Neural cell (in vitro differentiated cells): ENCODE data around the gene CCDC17. TPM values are rescaled to one million over a fixed set of nuclear protein-coding genes. Genes with fewer than 3 reads are reported as not detected.

Experiments used
- H2AFZ ChIP-seq: fragments of 200-600, 300-800 bp; sonication (generic), shearing (Covaris generic); 2 replicates; pipeline ENCODE4 v1.6.0; 2014; ENCODE audit warnings: low read depth, mild to moderate bottlenecking, antibody characterized with exemption, low read length, moderate library complexity
- H3F3A ChIP-seq: fragments of 200-600 bp; shearing (Covaris generic); 2 replicates; pipeline ENCODE4 v1.6.1; 2016; ENCODE audit warnings: mild to moderate bottlenecking, moderate library complexity, mixed read lengths, antibody characterized with exemption, low read length; ENCODE audit not compliant: insufficient read depth, poor library complexity, severe bottlenecking
- H3K27ac ChIP-seq: fragments of 200-600, 300-800 bp; sonication (generic), shearing (Covaris generic); 2 replicates; pipeline ENCODE4 v1.5.1; 2014; ENCODE audit warnings: mild to moderate bottlenecking, low read length, moderate library complexity
- H3K27me3 ChIP-seq: fragments of 300-800, 200-600 bp; sonication (generic), shearing (Covaris generic); 2 replicates; pipeline ENCODE4 v1.6.0; 2014; ENCODE audit warnings: mild to moderate bottlenecking, low read depth, low read length, moderate library complexity; ENCODE audit not compliant: insufficient read depth
- H3K36me3 ChIP-seq: fragments of 300-800, 200-600 bp; sonication (generic), shearing (Covaris generic); 2 replicates; pipeline ENCODE4 v1.5.1; 2014; ENCODE audit warnings: mild to moderate bottlenecking, antibody characterized with exemption, low read length, moderate library complexity; ENCODE audit not compliant: insufficient read depth
- H3K4me2 ChIP-seq: fragments of 300-800, 200-600 bp; sonication (generic), shearing (Covaris generic); 2 replicates; pipeline ENCODE4 v1.6.0; 2014; ENCODE audit warnings: mild to moderate bottlenecking, low read length
- H3K4me3 ChIP-seq: fragments of 300-800, 200-600 bp; sonication (generic), shearing (Covaris generic); 2 replicates; pipeline ENCODE4 v1.5.1; 2014; ENCODE audit warnings: mild to moderate bottlenecking, low read length, moderate library complexity
- H3K79me2 ChIP-seq: fragments of 200-600 bp; shearing (Covaris generic); replicated peaks from 2 replicates; pipeline ENCODE4 v1.6.0; 2014; ENCODE audit warnings: mild to moderate bottlenecking, low read length, moderate library complexity; ENCODE audit not compliant: insufficient read depth
- H3K9ac ChIP-seq: fragments of 300-800, 200-600 bp; sonication (generic), shearing (Covaris generic); 2 replicates; pipeline ENCODE4 v1.6.1; 2016; ENCODE audit warnings: mild to moderate bottlenecking, low read length, mixed read lengths
- H3K9me2 ChIP-seq: fragments of 200-600 bp; shearing (Covaris generic); 2 replicates; pipeline ENCODE4 v1.6.1; 2016; ENCODE audit warnings: mild to moderate bottlenecking, low read length, mixed read lengths; ENCODE audit not compliant: insufficient read depth
- H3K9me3 ChIP-seq: fragments of 200-600, 300-800 bp; sonication (generic), shearing (Covaris generic); 2 replicates; pipeline ENCODE4 v1.6.1; 2016; ENCODE audit warnings: mild to moderate bottlenecking, mixed run types, low read length, moderate library complexity, mixed read lengths
- H4K20me1 ChIP-seq: fragments of 200-600 bp; shearing (Covaris generic); 2 replicates; pipeline ENCODE4 v1.6.1; 2016; ENCODE audit warnings: mild to moderate bottlenecking, mixed run types; ENCODE audit not compliant: insufficient read depth
- CTCF ChIP-seq: fragments of 450-650 bp; IDR thresholded peaks from 2 replicates; pipeline ENCODE4 v1.5.1; 2014; ENCODE audit warnings: antibody characterized with exemption, mild to moderate bottlenecking, moderate library complexity; ENCODE audit not compliant: poor library complexity, severe bottlenecking
- EP300 ChIP-seq: fragments of 450-650 bp; conservative IDR thresholded peaks from 2 replicates; pipeline ENCODE4 v1.6.1; 2014; ENCODE audit warnings: antibody characterized with exemption, mild to moderate bottlenecking, moderate library complexity; ENCODE audit not compliant: poor library complexity, severe bottlenecking
- EZH2 ChIP-seq: fragments of 200-600, 300-800 bp; shearing (Covaris generic), sonication (generic); IDR thresholded peaks from 2 replicates; pipeline ENCODE4 v1.6.1; 2014; ENCODE audit warnings: antibody characterized with exemption, low read length, borderline replicate concordance, mild to moderate bottlenecking; ENCODE audit not compliant: insufficient read depth, poor library complexity, severe bottlenecking
- MXI1 ChIP-seq: fragments of 450-650 bp; conservative IDR thresholded peaks from 2 replicates; pipeline ENCODE4 v1.6.1; 2014; ENCODE audit warnings: antibody characterized with exemption, mild to moderate bottlenecking; ENCODE audit not compliant: poor library complexity, severe bottlenecking
- POLR2AphosphoS5 ChIP-seq: IDR thresholded peaks from 2 replicates; pipeline ENCODE4 v1.6.1; 2012
- RAD21 ChIP-seq: fragments of 450-650 bp; conservative IDR thresholded peaks from 2 replicates; pipeline ENCODE4 v1.6.1; 2014; ENCODE audit warnings: antibody characterized with exemption, mild to moderate bottlenecking, moderate library complexity
- REST ChIP-seq: IDR thresholded peaks from 2 replicates; pipeline ENCODE4 v1.6.1; 2012; ENCODE audit warnings: borderline replicate concordance
- SMC3 ChIP-seq: fragments of 450-650 bp; conservative IDR thresholded peaks from 2 replicates; pipeline ENCODE4 v1.6.1; 2014; ENCODE audit warnings: antibody characterized with exemption, mild to moderate bottlenecking, moderate library complexity; ENCODE audit not compliant: poor library complexity
- TAF1 ChIP-seq: IDR thresholded peaks from 2 replicates; pipeline ENCODE4 v1.6.1; 2012; ENCODE audit warnings: low read depth
- polyA plus RNA-seq: library from polyadenylated mRNA; depleted of rRNA; stranded (reverse); fragments of >200 nt; gene quantifications from 2 replicates; pipeline ENCODE4 v1.2.3, GENCODE V29; 2014

The CCDC17 gene
- polyA plus RNA-seq, 1 donor from 2014 or later: 1.1 TPM

DNA sequence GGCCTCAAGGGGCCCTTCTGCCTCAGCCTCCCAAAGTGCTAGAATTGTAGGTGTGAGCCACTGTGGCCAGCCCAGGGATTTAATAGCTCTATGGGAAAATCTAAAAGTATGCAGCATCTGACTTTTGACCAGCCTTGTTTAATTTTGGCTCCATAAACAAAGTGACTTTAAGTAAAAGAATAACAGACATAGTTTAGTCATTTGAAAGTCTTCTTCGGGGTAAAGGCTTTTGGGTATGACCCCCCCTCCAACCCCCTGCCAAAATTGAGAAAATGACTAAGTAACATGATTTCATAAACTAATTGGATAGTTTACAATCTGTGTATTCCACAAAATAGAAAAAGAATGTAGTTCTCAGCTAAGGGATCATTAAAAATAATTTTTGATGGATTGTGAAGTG lies 45.5 kb upstream of the CCDC17 start:
- Histone ChIP-seq H3K9ac (no peak overlapping the region), H3K9me2 (no peaks in the 10 kb centered on the region), H3K27me3 (no peaks in the 10 kb centered on the region), H3K36me3 (no peaks in the 10 kb centered on the region), H3K4me3 (no peak overlapping the region), H2AFZ (no peak overlapping the region), H3K4me2 (no peak overlapping the region), H4K20me1 (no peaks in the 10 kb centered on the region), H3F3A (no peaks in the 10 kb centered on the region), H3K27ac (no peak overlapping the region), H3K9me3 (no peaks in the 10 kb centered on the region), H3K79me2 (peaks cover 76% of the 10 kb centered on the region)
- TF ChIP-seq MXI1: no peak
- TF ChIP-seq CTCF: no peak
- no peak for TF ChIP-seq TAF1
- no peak for TF ChIP-seq SMC3
- TF ChIP-seq POLR2AphosphoS5: no peak
- no peak for TF ChIP-seq RAD21
- TF ChIP-seq EP300: no peak

DNA sequence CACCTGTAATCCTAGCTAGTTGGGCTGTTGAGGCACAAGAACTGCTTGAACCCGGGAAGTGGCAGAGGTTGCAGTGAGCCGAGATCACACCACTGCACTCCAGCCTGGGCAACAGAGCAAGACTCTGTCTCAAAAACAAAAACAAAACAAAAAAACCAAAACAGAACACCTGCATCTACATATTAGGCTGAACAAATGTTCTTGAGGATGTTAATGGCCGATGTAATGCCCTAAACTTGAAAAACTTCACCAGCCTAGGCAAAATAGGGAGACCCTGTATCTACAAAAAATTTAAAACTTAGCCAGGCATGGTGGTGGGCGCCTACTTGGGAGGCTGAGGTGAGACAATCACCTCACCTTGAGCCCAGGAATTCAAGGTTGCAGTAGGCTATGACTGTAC lies 44.7 kb upstream of the CCDC17 start:
- Histone ChIP-seq H3K36me3 (no peaks in the 10 kb centered on the region), H3K79me2 (peaks cover 71% of the 10 kb centered on the region), H3K4me3 (no peak overlapping the region), H3K9ac (no peak overlapping the region), H3K27ac (no peak overlapping the region), H2AFZ (no peak overlapping the region), H3F3A (no peaks in the 10 kb centered on the region), H3K9me3 (no peaks in the 10 kb centered on the region), H4K20me1 (no peaks in the 10 kb centered on the region), H3K9me2 (no peaks in the 10 kb centered on the region), H3K4me2 (no peak overlapping the region), H3K27me3 (no peaks in the 10 kb centered on the region)
- no peak for TF ChIP-seq POLR2AphosphoS5
- TF ChIP-seq EP300: no peak
- no peak for TF ChIP-seq MXI1
- TF ChIP-seq SMC3: no peak
- TF ChIP-seq REST: no peak
- TF ChIP-seq EZH2: no peak
- TF ChIP-seq CTCF: no peak
- TF ChIP-seq TAF1: no peak
- TF ChIP-seq RAD21: no peak
